ENCODE data around the gene ZNF407.

Gene ZNF407

DNA sequence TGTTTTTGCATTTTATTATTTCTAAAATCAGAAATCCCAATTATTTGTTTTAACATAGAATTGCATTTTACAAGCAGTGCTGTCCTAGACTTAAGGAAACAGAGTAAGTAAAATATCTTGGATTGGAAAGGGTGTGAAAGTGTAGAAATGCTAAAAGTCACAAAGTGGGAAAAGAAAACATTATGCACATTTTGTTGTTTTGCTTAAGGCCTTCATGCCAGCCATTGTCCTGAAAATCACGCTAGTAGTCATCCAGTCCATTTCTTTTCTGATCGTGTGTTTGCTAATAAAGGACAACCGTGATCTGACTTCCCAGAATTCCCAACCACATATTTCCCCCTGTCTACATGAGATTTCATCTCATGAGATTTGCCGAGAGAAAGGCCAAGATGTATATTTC is 412.2 kb downstream of the ZNF407 start:
- DNase-seq (ENCODE audit: low read depth in 2 of 2): no peak

DNA sequence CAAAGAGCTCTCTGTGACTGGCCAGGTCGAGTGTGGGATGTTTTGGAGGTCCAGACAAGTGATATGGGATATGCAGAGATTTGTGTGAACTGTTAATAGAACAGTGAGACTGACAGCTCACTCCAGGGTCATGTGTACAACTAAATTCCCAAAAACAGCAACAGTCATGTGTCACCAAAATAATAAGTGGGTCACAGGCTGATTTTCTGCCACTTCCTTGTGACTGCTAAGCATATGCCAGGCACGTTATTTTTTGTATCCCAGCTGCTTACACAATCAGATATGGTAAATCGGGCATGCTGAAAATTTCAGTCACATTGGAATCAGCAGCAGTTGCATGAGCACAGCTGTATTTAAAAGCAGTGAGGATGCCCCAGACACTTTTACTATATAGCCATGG is 412.6 kb downstream of the ZNF407 start:
- no peak for DNase-seq (ENCODE audit: low read depth in 2 of 2)

DNA sequence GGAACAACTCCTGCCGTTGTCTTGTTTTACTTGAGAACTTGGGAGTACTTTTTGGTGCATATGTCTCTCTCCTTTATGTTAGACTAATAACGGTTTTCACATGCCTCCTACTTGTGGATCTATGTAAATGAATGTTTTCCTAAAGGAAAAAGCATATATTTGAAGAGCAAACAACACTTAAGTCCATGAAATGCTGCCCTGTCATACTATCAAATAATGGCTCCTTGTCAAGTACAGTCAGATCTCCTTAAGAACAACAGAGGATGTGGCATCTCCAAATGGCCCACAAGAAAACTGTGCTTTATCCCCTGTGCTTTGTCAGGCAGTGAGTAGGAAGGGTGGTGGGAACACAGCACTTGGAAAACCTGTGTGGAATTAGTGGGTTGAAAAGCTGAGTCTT is 413.0 kb downstream of the ZNF407 start:
- DNase-seq (ENCODE audit: low read depth in 2 of 2): no peak

DNA sequence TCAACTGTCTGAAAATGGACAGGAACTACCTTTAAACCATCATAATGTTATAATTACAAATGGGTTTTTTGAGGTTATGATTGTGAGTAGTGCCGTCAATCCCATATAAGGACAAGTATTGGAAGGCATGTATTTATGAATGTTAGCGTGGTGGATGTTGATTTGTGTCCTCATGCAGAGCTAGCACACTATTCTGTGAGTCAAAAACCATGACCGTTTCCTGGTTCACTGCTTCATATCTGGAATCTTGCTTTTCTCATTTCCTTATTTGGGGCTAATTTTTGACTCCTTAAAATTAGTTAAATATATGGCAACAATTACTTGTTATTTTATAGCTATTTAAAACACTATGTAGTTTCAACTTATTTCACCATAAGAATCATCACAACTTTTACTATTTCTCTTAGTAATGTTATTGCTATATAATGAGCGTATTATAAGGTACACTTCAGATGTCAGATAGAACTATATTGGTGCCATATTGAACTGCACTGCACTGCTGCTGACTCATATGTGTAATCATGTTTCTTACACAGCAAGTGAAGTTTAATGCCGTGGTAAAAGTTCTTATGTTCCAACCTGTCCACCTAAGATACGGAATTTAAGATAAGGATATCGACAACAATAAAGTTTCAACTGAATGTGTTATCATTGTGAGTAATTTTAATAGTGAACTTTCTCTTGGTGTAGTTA is 418.5 kb downstream of the ZNF407 start:
- no peak for DNase-seq (ENCODE audit: low read depth in 2 of 2)

DNA sequence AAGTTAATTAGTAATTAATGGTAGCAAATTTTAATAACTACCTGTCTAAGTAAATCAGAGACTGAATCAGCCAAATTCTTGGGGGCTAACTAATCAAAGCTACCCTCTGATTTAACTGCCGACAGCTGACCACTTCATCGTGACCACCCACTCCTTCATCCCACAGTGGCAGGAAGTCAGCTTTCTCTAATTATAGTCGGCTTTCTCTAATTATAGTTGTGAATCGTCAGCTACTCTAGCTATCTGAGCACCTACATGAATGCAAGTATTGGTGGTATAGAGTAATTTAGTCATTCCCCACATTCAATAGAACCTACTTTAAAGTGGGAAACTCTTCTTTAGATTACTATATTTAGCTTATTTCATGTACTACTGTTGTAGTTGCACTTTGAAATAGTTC is 425.8 kb downstream of the ZNF407 start:
- no peak for DNase-seq (ENCODE audit: low read depth in 2 of 2)

DNA sequence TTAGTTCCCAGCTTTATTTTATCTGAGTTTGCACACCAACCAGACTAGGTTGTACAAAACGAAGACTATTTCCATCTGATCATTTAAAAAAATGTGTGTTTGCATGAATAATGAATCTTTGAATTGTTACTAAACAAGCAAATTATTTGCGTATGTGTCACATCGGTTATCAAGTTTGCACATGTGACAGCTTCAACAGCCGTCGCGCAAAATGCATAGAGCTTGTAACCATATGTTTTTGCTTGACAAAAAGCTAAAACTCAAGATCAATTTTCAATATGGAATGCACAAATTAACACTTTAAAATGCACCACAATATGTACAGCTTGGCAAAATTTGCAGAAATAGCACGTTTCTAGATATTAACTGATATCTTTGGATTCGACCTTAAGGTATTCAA is 427.2 kb downstream of the ZNF407 start:
- DNase-seq (ENCODE audit: low read depth in 2 of 2): no peak

DNA sequence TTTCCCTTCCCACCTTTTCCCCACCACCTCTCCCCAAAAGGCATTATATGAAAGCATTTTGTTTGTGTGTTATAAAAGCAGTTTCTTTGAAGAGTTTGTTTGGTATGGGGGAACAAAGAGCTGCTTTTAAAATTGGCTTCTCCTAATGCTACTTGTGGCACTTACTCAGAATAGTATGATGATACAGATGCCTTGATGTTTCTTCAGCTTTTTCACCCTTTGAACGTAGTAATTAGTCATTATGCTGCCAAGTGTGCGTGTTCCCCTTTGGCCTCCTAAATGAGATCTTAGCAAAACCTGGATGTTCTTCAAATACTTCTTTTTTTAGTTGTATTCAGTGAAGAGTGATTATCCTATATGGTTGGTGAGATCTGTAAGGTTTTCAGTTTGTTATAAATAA is 427.9 kb downstream of the ZNF407 start:
- no peak for DNase-seq (ENCODE audit: low read depth in 2 of 2)

DNA sequence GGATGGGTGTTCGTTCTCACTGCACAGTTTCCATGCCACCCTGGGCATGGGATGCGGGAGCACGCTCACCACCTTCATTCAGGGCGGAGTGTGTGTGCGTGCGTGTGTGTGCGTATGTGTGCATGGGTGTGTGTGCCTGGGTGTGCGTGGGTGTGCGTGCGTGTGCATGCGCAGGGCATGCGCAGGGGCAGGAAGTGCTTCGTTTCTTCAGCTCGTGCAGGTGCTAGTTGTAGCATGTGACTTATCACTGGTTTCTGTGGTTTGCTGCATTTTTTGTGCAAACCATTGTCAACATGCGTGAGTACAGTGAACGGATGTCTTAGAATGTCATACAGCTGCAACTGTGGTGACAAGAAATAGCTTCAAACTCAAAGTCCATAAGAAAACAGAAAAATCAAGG is 431.8 kb downstream of the ZNF407 start:
- no peak for DNase-seq (ENCODE audit: low read depth in 2 of 2)

DNA sequence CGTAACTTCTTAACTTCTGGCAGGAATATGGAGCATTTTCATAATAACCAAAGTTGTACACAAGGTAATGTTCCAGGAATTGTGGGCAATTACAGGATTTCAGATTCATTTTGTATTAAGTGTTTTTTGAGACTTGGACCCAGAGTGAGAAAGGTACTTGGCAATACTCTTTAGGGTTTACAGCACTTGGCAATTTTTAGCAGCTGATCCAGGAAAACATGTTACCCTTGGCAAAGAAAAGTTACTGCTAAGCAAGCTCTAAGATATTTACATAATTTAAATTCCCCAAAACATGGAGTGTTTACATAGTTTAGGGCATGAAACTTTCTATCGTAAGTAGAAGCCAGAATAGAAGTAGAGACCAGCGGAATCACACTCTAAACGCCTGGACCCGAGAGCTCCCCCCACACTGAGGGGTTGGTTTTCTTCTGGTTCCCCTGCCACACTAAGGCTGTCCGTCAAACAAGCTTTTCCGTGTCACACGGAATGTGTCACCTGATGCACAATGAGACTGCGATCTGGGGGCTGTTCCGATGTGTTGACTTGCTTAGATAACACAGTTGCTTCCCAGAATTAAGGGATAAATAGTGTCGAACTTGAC is 434.1 kb downstream of the ZNF407 start:
- DNase-seq (ENCODE audit: low read depth in 2 of 2): no peak

DNA sequence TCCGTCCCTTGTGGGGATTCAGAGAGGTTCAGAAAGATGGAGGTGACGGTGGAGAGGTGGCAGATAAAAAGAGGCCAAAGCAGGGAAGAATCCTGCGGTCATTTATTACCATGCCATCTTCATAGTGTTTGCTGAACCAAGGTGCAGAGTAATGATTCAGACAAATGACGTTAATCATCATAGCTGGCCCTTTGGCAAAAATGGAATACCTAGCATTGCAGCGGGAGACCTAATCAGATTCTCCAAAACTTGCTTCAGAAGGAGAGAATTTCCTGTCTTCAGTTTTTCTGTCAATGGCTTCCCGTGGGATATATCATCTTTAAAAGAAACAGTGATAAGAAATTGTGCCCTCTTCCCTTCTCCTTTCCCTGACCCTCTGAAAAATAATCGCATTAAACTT is 435.8 kb downstream of the ZNF407 start:
- DNase-seq (ENCODE audit: low read depth in 2 of 2): no peak

DNA sequence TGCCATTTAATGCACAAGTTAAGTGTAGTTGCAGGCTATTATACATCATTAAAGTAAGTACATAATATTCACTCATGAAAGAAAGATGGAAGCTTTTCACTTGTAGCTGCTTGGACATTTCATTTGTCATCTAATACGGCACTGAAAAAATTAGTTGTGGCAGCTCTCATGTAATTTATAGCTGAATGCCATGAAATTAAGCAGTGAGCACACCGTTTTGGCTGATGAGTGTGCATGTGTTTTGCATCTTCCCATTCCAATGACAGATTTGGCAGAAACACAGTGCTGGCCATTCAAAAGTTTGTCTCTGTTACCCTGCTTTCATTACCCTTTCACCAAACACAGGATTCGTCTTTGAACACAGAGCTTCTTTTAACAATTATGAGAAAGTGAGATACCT is 437.3 kb downstream of the ZNF407 start:
- no peak for DNase-seq (ENCODE audit: low read depth in 2 of 2)

DNA sequence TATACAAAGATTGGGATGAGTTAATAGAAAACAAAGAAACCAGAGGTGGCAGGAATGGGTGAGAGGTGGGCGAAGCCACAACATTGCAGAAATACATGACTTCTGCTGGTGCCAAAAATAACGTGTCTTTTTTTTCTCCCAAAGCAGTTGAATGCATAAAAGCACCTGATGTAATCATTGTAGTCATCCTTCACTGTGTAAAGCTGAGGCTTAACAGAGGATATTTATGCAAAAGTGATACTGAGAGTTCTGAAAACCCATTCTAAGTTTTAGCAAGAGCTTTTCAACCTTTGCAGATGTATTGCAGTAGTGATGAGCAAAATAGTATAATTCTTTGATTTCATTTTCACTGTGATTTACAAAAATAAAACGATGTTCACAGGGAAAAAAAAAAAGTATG is 438.3 kb downstream of the ZNF407 start:
- DNase-seq (ENCODE audit: low read depth in 2 of 2): no peak

DNA sequence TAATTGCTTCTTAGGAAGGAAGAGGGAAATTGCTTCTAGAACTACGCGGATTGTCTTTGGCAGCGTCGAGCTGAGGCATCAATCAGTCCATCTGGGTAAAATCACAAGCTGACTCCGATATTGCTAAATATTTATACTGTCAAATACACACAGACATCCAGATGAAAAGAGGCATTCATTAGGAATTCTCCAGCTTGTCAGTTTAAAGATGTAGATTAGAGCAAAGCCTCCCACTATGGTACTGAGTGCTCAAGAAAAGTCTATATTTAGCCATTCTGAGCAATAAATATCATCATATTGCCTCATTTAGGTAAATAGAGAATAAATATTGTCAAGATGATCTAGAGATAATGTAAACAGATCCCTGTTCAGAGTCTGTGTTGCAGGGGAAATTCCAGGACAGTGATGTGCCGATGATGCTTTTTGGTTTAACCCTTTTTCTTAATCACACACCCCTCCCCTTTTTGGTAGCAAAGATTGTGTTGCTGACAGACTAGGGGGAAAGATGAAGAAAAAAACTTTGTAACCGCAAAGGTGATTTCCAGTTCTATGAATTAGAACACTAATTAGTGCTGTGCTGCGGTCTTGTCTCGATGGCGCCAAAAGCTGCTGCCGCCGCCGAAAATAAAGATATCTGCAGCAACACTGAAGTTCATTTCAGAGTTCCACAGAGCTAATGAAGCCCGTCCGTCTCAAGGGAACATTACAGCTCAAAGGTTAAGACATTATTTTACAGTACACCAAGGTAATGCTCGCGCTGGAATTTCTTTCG is 439.4 kb downstream of the ZNF407 start:
- peak; percentile 51 for DNase-seq (ENCODE audit: low read depth in 2 of 2)

DNA sequence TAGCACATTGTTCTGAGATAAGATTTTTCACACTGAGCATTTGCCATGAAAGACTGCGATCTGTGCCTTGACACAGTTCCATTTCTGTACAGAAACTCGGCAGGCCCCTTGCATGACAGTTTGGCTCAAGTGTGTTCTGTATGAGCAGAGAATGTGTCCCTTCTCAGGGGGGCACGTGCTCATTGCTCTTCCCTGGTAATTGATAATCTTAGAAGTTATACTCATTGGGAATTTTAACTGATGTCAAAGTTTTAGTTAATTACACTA is 440.0 kb downstream of the ZNF407 start:
- DNase-seq (ENCODE audit: low read depth in 2 of 2): no peak

DNA sequence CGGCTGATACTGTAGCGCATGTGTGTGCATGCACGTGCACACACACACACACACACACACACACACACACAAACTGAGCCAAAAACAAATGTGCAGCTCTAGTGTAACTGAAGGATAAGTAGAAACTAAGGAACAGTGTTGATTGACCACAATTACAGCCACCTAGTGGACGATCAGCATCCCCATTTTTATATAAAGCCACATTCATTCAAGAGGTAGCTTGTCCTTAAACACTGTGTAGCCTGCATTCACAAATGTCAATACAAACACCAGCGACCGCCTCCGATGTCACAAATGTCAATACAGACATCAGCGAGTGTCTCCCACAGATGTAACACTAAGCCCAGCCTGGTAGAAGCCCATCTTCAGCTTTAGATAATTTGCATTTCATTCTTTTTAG is 443.9 kb downstream of the ZNF407 start:
- DNase-seq (ENCODE audit: low read depth in 2 of 2): no peak

DNA sequence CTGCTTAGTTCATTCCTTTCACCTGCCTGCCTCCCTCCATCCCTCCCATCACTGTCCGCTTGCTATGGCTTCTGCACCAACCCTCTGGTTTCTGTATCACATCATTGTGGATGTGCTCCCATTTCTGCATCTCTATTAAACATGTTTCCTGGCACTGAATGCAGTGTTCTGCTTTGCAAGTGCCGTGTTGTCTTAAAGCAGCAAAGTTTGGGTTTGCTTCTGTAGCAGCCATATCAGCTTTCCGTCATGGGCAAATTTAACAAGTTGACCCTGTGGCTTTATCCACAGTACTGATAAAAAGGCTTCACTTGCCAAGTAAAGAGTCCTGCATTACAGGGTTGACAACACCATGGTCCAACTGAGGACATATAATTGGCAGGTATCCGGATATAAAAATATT is 445.8 kb downstream of the ZNF407 start:
- DNase-seq (ENCODE audit: low read depth in 2 of 2): no peak

DNA sequence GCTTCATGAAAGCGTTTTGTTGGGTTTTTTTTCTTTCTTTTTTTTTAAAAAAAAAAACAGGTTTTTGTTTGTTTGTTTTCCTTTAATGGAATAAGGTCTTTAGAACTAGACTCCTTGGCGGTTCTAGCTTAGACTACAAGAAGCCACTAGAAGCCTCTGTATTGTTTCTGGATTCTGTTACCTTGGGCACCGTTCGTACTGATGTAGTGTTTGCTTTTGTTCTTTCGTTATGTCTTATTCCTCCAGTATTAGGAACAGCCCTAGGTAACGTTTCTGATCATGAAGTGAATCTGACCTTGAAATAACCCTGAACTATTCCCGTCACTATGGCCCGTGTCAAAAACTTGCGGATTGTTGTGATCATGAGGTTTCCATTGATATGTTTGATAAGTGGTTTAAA is 446.6 kb downstream of the ZNF407 start:
- no peak for DNase-seq (ENCODE audit: low read depth in 2 of 2)

DNA sequence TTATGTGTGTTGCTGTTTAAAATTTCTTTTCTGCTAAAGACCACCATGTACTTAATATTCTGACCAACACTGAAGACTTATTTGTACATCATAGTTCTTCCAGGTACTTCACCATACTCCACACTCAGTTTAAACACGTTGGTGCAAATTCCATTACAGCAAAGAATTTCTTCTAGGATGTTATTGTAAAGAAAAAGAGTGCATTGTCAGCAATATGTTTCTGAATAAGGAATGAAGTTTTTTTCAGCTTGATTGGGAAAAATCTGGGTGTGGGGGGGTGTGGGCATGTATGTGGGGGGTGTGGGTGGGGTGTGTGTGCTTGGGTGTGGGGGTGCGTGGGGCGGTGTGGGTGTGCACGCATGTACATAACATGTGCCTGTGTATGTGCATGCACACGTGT is 447.1 kb downstream of the ZNF407 start:
- DNase-seq (ENCODE audit: low read depth in 2 of 2): no peak

DNA sequence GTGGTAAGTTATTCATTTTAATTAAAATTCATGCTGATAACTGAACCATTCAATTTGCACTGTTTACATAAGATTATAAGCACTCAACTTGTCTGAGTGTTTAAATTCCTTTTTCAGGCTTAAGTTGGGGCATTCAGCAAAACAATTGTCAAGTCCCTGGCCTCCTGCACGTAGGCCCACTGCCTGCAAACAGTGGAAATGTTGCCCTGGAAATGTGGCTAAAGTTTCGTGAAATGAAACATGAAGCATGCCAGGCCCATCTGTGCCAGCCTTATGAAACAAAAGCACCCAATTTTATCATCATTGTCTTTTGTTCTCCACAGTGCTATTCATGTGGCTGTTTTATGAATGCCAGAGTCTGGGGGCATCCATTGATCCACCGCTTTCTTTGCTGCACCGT is 447.6 kb downstream of the ZNF407 start:
- no peak for DNase-seq (ENCODE audit: low read depth in 2 of 2)

DNA sequence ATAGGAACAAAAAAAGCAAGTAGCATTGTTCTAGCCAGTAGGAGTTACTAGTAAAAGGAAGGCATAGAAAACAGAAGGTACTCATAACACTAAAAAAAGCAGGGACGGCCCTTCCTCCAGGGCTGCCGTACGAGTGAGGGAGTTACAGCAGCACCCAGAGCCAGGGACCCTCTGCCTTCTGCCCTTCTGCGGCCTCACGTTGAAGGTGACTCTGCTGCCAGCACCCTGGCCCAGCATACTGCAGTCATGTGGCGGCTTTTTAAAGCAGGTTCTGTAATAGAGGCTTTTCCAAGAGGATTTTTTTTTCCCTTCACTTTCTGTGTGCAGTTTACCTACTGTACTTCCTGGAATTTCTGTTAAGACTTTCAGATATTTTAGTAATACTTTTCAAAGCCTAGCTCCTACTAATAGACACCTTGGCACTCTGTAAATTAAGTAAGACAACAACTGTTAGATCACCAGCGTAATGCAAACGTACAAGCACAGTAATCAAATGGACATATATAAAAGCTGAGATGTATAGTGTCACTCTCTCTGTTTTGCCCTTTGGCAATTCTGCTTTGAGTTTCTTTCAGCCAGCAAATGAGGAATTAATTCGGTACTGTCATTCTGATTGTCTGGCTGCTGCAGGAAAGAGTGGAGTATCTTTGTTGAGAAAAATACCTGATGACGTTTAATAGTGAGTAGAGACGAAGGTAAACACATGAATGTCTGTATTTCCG is 449.7 kb downstream of the ZNF407 start:
- no peak for DNase-seq (ENCODE audit: low read depth in 2 of 2)

DNA sequence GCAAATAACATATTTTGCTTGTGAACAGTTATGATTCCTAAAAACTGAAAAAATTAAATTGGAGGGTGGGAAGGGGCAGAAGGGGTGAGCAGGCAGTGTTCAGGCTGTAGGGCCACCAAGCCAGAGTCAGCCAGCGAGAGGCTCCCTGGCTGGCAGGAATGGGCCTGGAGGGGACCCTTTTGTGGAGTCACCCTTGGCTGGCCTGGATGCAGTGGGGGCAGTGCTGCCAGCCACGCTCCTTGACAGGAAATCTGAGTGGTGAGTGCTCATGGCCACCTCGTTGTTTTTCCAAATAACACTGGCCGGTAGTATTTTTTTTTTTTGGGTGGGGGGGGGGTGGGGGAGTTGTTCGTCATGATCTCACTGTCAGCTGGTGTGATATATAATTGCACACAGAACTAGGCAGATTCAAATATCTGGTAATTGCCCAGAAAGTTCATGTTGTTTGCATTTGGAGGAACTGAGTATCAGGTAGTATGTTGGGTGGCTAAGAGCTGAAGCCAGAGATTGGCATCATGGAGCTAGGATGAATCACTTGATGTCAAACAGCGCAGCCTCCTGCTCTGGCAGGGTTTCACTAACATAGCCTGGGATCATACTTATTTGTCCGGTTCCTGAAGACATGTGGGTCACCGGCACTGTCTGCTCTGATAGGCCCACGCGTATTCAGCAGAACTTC is 451.2 kb downstream of the ZNF407 start:
- no peak for DNase-seq (ENCODE audit: low read depth in 2 of 2)

DNA sequence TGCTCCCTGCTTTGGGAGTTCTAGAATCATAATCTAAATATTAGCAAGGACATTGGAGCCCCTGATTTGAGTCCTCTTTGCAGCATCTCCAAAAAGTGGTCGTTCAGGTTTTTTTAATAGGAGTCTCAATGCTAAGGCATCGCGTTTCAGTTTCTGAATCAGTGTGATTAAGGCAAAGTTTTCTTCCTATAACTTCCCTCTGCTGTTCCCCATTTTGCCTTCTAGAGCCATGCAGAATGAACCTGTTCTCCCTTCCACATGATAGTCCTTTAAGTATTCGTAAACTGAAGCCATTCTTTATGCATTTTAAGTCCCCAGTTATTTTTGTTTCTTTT is 451.8 kb downstream of the ZNF407 start:
- DNase-seq (ENCODE audit: low read depth in 2 of 2): no peak

All from fibroblast of skin of left quadriceps (primary cell).